ENCODE measurements around the gene SNTB2.

DNA sequence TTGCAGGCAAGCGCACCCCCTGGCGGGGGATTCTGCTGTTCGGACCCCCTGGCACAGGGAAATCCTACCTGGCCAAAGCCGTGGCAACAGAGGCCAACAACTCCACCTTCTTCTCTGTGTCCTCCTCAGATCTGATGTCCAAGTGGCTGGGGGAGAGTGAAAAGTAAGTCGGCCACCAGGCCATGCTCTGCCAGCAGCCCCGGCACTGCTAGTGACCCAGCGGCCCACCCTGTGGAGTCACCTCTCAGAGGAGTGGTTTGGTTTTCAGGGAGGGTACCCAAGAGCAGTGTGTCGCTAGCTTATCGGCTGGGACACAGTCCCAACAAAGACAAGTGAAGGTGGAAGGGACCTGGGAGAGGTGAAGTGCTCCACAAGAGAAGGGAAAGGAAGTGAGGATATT lies 132.4 kb downstream of the SNTB2 start:
- TF ChIP-seq YY1 (IDR thresholded peaks at IDR 0.05; ENCODE audit: low read depth) (no peak), TEAD4 (IDR thresholded peaks at IDR 0.05) (no peak)

All from Ishikawa (cell line).